Dendritic cell treated with granulocyte-macrophage colony-stimulating factor and Interleukin-4, amounts not matched to agents 40 ng/mL and 50 ng/mL, for 4 days (primary cell): ENCODE data around the gene MAPK8IP1.
"Not testable (repeated sequence)": the region's sequence is repeated elsewhere in the genome, so short reads cannot be mapped to it uniquely, and the experiment has no call there.

Source experiments
- H3K27ac Mint-ChIP-seq: one replicate; pipeline ENCODE4 v1.8.0; 2022; ENCODE audit warnings: mild to moderate bottlenecking, mixed read lengths
- H3K27me3 Mint-ChIP-seq: one replicate; pipeline ENCODE4 v1.8.0; 2022; ENCODE audit warnings: mild to moderate bottlenecking, mixed read lengths
- H3K36me3 Mint-ChIP-seq: one replicate; pipeline ENCODE4 v1.8.0; 2022; ENCODE audit warnings: low read depth, mixed read lengths
- H3K4me1 Mint-ChIP-seq: one replicate; pipeline ENCODE4 v1.8.0; 2022; ENCODE audit warnings: low read depth, mixed read lengths
- H3K4me3 Mint-ChIP-seq: one replicate; pipeline ENCODE4 v1.8.0; 2022; ENCODE audit warnings: mild to moderate bottlenecking, moderate library complexity, mixed read lengths
- H3K9me3 Mint-ChIP-seq: one replicate; pipeline ENCODE4 v1.8.0; 2022; ENCODE audit warnings: mixed read lengths
- intact Hi-C: fragments of 100-400 bp; cut with micrococcal nuclease; formaldehyde crosslinking; loops from one replicate; pipeline ENCODE4 v1.15.0; 2022

MAPK8IP1 gene

GRCh38 chr11:45885274-45885920, at the start of gene MAPK8IP1:
TSS of gene MAPK8IP1 (plus strand) at chr11:45885651. CDS start at chr11:45885821, 170 bp downstream.
- H3K4me3 Mint-ChIP-seq: peak within 1 kb of the TSS; percentile 63
- peaks cover 22% of the 10 kb centered on the region for H3K36me3 Mint-ChIP-seq
- H3K9me3 Mint-ChIP-seq: no peaks in the 10 kb centered on the region
- H3K27me3 Mint-ChIP-seq: peaks cover 43% of the 10 kb centered on the region
- peaks cover 12% of the 10 kb centered on the region for H3K4me1 Mint-ChIP-seq
- intact Hi-C loops: loop anchor here (10.0 kb wide), 1 partner anchor 49 kb away; no protein-coding TSS in a partner anchor
- H3K27ac Mint-ChIP-seq: no peak within 1 kb of the TSS

GRCh38 chr11:45839204-45839603, 46.2 kb upstream of the MAPK8IP1 start:
- no peak overlapping the region for H3K4me3 Mint-ChIP-seq
- intact Hi-C loops: no loop called here
- H3K36me3 Mint-ChIP-seq: no peaks in the 10 kb centered on the region

GRCh38 chr11:45840251-45840650, 45.2 kb upstream of the MAPK8IP1 start:
- not testable (repeated sequence) for H3K9me3 Mint-ChIP-seq, H3K4me3 Mint-ChIP-seq, H3K36me3 Mint-ChIP-seq, H3K27ac Mint-ChIP-seq
- intact Hi-C loops: loop anchor here (10.0 kb wide), 2 partner anchors 165 to 275 kb away; no protein-coding TSS in a partner anchor
- Mint-ChIP-seq H3K27me3 (peaks cover 33% of the 10 kb centered on the region), H3K4me1 (peaks cover 29% of the 10 kb centered on the region)

More at GRCh38 chr11:45839204-45839603, 46.2 kb upstream of the MAPK8IP1 start:
- no peak overlapping the region for H3K27ac Mint-ChIP-seq
- peaks cover 33% of the 10 kb centered on the region for H3K27me3 Mint-ChIP-seq
- H3K9me3 Mint-ChIP-seq: no peaks in the 10 kb centered on the region
- H3K4me1 Mint-ChIP-seq: peaks cover 32% of the 10 kb centered on the region

- no peaks in the 10 kb centered on the region for H3K9me3 Mint-ChIP-seq
- peaks cover 5% of the 10 kb centered on the region for H3K36me3 Mint-ChIP-seq
- H3K4me3 Mint-ChIP-seq: no peak overlapping the region
- H3K4me1 Mint-ChIP-seq: peaks cover 35% of the 10 kb centered on the region
- intact Hi-C loops: loop anchor here (10.0 kb wide), 2 partner anchors 161 to 271 kb away; no protein-coding TSS in a partner anchor
- H3K27me3 Mint-ChIP-seq: peaks cover 17% of the 10 kb centered on the region
- H3K27ac Mint-ChIP-seq: peak overlapping the region; percentile 72
Measured at GRCh38 chr11:45843158-45843924, 42.1 kb upstream of the MAPK8IP1 start.

GRCh38 chr11:45844822-45845578, 40.5 kb upstream of the MAPK8IP1 start:
- peaks cover 5% of the 10 kb centered on the region for H3K36me3 Mint-ChIP-seq
- H3K27me3 Mint-ChIP-seq: peaks cover 14% of the 10 kb centered on the region
- H3K27ac Mint-ChIP-seq: peak overlapping the region; percentile 93
- H3K4me3 Mint-ChIP-seq: no peak overlapping the region
- H3K4me1 Mint-ChIP-seq: peaks cover 49% of the 10 kb centered on the region
- intact Hi-C loops: loop anchor here (10.0 kb wide), 2 partner anchors 160 to 270 kb away; no protein-coding TSS in a partner anchor
- no peaks in the 10 kb centered on the region for H3K9me3 Mint-ChIP-seq

- intact Hi-C loops: loop anchor here (10.0 kb wide), 2 partner anchors 159 to 269 kb away; no protein-coding TSS in a partner anchor
- H3K9me3 Mint-ChIP-seq: no peaks in the 10 kb centered on the region
- no peak overlapping the region for H3K4me3 Mint-ChIP-seq
- H3K27ac Mint-ChIP-seq: peak overlapping the region; percentile 93
- peaks cover 61% of the 10 kb centered on the region for H3K4me1 Mint-ChIP-seq
- H3K27me3 Mint-ChIP-seq: peaks cover 11% of the 10 kb centered on the region
- H3K36me3 Mint-ChIP-seq: peaks cover 5% of the 10 kb centered on the region
Measured at GRCh38 chr11:45846174-45846675, 39.2 kb upstream of the MAPK8IP1 start.

GRCh38 chr11:45846974-45847910, 38.2 kb upstream of the MAPK8IP1 start, which contains the start of gene CRY2:
TSS of gene CRY2 (plus strand) at chr11:45847475. CDS start at chr11:45847491, 16 bp downstream.
- H3K27me3 Mint-ChIP-seq: peaks cover 7% of the 10 kb centered on the region
- H3K27ac Mint-ChIP-seq: peak within 1 kb of the TSS; percentile 93
- no peaks in the 10 kb centered on the region for H3K9me3 Mint-ChIP-seq
- H3K36me3 Mint-ChIP-seq: peaks cover 5% of the 10 kb centered on the region
- intact Hi-C loops: loop anchor here (1.0 to 10.0 kb wide), 5 partner anchors 11 to 268 kb away; partner anchors contain the start of gene SLC35C1
- H3K4me1 Mint-ChIP-seq: peaks cover 67% of the 10 kb centered on the region
- peak within 1 kb of the TSS; percentile 84 for H3K4me3 Mint-ChIP-seq

- Mint-ChIP-seq H3K27ac (peak overlapping the region; percentile 93), H3K27me3 (peaks cover 4% of the 10 kb centered on the region), H3K4me3 (peak overlapping the region; percentile 84), H3K36me3 (peaks cover 5% of the 10 kb centered on the region), H3K9me3 (no peaks in the 10 kb centered on the region), H3K4me1 (peaks cover 70% of the 10 kb centered on the region)
- intact Hi-C loops: loop anchor here (1.0 to 10.0 kb wide), 5 partner anchors 10 to 267 kb away; partner anchors contain the start of gene SLC35C1
Measured at GRCh38 chr11:45847911-45848316, 37.5 kb upstream of the MAPK8IP1 start.

- Mint-ChIP-seq H3K4me3 (peak overlapping the region; percentile 34), H3K27ac (peak overlapping the region; percentile 93), H3K9me3 (no peaks in the 10 kb centered on the region), H3K36me3 (peaks cover 5% of the 10 kb centered on the region), H3K4me1 (peaks cover 62% of the 10 kb centered on the region), H3K27me3 (peaks cover 2% of the 10 kb centered on the region)
- intact Hi-C loops: loop anchor here (10.0 kb wide), 2 partner anchors 156 to 266 kb away; no protein-coding TSS in a partner anchor
Measured at GRCh38 chr11:45848654-45849081, 36.8 kb upstream of the MAPK8IP1 start.

GRCh38 chr11:45850446-45850845, 35.0 kb upstream of the MAPK8IP1 start:
- no peak overlapping the region for H3K27ac Mint-ChIP-seq
- no peaks in the 10 kb centered on the region for H3K9me3 Mint-ChIP-seq
- peaks cover 57% of the 10 kb centered on the region for H3K4me1 Mint-ChIP-seq
- no peak overlapping the region for H3K4me3 Mint-ChIP-seq
- intact Hi-C loops: no loop called here
- H3K27me3 Mint-ChIP-seq: no peaks in the 10 kb centered on the region
- peaks cover 8% of the 10 kb centered on the region for H3K36me3 Mint-ChIP-seq

- H3K27me3 Mint-ChIP-seq: no peaks in the 10 kb centered on the region
- H3K36me3 Mint-ChIP-seq: peaks cover 16% of the 10 kb centered on the region
- H3K4me1 Mint-ChIP-seq: peaks cover 57% of the 10 kb centered on the region
- H3K27ac Mint-ChIP-seq: no peak overlapping the region
- no peaks in the 10 kb centered on the region for H3K9me3 Mint-ChIP-seq
- H3K4me3 Mint-ChIP-seq: no peak overlapping the region
- intact Hi-C loops: no loop called here
Measured at GRCh38 chr11:45851228-45851627, 34.2 kb upstream of the MAPK8IP1 start.

GRCh38 chr11:45852018-45852711, 33.3 kb upstream of the MAPK8IP1 start:
- H3K27me3 Mint-ChIP-seq: no peaks in the 10 kb centered on the region
- H3K4me3 Mint-ChIP-seq: no peak overlapping the region
- H3K36me3 Mint-ChIP-seq: peaks cover 25% of the 10 kb centered on the region
- intact Hi-C loops: no loop called here
- H3K27ac Mint-ChIP-seq: no peak overlapping the region
- peaks cover 57% of the 10 kb centered on the region for H3K4me1 Mint-ChIP-seq
- H3K9me3 Mint-ChIP-seq: no peaks in the 10 kb centered on the region
